NCI-H82 (cell line): Measurements from ENCODE around the gene TRPM7.
"Not testable (repeated sequence)": the region's sequence is repeated elsewhere in the genome, so short reads cannot be mapped to it uniquely, and the experiment has no call there.

ENCODE experiments used
- DNase-seq: peaks from one replicate; lab custom pipeline; 2025; lab: John Stamatoyannopoulos, UW

TRPM7 gene

DNA sequence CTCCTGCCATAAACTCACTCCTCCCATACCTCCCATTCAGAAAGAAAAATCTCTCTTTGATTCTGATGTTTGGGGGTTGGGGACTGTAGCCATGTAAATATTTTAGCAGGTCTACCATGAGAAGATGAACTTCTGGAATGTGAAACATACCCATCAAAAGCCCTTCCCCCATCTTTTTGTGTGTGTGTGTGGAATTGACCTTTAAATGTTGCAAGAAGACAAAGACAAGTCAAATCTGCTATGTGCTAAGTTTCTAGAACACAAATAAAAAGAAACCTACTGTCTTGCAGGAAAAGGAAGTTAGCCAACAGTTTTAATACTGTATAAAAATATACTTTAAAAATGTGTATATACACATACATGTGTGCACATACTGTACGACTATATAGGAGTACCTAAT lies 110.4 kb downstream of the TRPM7 start:
- no peak for DNase-seq

DNA sequence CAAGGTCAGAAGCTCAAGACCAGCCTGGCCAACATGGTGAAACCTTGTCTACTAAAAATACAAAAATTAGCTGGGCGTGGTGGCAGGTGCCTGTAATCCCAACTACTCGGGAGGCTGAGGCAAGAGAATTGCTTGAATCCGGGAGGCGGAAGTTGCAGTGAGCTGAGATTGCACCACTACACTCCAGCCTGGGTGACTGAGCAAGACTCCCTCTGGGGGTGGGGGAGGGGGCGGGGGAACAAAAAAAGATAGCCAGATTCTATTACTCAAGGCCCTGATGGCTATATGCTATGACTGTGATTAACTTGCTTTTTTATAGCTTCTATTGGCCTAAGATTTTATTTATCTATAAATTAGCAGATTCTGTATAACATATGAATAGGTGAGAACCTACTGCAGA lies 112.8 kb downstream of the TRPM7 start:
- not testable (repeated sequence) for DNase-seq

DNA sequence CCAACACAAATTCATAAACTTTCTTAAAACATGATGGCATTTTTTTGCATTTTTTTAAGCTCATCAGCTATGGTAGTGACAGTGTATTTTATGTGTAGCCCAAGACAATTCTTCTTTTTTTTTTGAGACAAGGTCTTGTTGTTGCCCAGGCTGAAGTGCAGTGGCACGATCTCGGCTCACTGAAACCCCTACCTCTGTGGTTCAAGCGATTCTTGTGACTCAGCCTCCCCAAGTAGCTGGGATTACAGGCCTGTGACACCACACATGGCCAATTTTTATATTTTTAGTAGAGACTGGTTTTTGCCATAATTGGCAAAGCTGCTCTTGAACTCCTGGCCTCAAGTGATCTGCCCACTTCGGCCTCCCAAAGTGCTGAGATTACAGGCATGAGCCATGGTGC lies 122.8 kb downstream of the TRPM7 start:
- no peak for DNase-seq

DNA sequence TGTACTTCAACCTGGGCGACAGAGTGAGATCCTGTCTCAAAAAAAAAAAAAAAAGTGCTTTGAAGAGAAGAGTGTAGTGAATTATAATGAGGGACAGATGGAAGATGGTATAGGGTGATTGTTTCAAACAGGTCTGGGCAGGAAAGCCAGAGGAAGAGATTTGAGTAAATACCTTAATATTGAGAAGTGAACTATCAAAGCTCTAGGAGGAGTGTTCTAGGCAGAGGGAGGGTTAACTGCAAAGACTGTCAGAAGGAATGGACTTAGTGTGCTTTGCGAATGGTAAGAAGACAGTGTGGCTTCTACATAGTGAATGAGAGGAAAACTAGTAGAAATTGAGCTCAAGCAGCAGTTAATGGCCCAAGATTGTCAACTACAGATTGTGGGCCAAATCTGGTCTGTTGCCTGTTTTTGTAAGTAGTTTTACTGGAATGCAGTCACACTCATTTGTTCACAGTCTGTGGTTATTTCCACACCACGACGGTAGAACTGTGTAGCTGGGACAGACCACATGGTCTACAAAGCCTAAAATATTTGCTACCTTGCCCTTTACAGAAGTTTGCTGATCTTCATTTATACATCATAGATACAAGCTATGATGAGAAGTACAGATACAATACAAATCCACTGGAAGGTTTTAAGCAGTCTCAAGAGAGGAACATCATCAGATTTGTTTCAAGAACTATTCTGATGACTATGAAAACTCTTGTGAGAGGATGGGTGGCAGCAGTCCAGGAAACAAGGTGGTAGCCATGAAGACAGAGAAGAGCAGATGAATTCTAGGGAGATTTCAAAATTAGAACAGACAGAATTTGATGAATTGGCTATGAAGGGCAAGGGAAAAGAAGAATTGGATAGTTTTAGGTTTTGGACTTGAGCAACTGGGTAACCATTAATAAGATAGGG lies 123.6 kb downstream of the TRPM7 start:
- DNase-seq, result no peak

DNA sequence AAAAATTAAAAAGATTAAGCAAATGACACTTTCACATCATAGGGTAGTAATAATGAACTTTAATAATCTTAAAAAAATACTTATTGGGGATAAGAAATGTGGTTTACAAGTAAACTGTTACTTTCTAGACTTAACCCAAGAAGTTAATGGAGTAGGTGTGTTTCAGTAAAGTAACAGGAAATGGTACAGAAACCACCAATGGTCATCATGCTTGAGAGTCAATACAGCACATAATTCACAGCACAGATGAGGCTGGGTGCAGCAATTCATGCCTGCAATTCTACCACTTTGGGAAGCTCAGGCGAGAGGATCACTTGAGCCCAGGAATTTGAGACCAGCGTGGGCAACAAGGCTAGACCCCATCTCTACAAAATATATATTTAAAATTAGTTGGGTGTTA lies 128.6 kb downstream of the TRPM7 start:
- DNase-seq, result no peak

DNA sequence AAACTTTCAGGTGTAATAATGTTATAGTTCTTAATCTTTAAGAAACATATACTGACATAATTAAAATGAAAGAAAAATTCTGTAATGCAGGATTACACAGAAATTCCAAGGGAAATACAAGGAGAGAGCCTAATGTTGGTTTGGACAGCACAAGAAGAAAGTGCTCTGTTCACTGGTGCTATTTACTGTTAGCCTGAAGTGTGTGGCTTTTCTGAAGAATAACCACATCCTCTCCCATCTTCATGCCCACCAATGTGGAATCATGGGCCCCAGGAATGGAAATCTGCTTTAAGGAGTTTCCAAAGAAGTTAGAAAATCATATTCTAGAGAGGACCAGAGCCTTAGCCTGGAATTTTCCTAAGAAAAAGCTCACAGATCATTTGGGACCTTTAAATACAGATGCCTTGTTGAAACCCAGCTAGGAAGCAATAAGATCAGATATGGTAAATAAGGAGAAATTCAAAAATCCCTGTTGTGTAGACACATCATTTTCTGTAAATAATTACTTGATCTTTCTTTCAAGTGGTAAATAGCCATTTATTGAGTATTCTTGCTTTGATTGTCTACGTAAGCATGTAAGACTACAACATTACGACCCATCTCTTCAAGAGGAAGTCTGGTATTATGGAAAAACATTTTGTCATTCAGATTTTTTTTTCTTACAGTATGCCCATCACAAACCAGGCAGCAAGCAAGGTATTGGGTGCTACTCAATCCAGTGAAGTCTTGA lies 129.8 kb downstream of the TRPM7 start:
- no peak for DNase-seq

DNA sequence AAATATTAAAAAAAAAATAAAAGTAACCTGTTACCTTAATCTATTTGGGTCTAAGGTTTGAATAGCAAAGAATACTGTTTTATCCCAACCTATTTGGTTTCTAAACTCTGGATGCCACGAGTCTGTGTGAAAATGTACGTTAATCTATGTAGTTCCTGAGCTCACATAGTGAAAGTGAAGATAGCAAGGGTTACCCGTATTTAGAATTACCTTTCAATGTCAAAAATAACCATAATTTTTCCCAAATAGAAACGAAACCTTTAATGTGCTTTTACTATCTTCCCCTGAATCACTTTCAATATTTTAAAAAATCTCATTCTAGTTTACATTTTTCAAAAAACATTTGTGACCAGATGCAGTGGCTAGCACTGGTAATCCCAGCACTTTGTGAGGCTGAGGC lies 134.4 kb downstream of the TRPM7 start:
- no peak for DNase-seq

DNA sequence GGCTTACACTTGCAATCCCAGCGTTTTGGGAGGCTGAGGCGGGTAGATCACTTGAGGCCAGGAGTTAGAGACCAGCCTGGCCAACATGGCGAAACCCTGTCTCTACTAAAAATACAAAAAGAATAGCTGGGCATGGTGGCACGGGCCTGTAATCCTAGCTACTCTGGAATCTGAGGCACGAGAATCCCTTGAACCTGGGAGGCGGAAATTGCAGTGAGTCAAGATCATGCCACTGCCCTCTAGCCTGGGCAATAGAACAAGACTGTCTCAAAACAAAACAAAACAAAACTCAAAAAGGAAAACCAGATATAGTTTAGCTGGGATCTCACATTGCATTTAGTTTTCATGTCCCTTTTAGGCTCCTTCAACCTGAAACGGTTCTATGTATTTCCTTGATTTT lies 137.3 kb downstream of the TRPM7 start:
- no peak for DNase-seq

DNA sequence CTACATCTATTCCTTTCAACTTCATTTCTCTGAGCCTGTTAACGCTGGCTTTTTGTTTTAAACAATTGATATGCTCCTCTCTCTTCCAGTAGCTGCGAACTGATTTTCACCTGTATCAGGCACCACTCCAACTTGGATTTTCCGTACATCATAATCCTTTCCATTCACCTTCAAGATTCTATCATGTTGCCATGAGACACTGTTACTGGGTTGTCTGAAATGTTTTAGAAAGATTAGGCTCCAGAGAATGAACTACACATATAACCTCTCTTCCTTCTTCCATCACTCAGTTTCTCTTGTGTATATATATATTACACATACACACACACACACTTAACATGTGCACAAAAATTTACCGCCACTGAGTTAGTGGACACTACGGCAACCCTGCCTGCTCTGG lies 140.0 kb downstream of the TRPM7 start, which contains the start of gene USP50:
Gene USP50 (minus strand): TSS at position 101 of the 400 bp plus-strand sequence. CDS start 141 bp downstream, outside the sequence.
- DNase-seq, result no peak

DNA sequence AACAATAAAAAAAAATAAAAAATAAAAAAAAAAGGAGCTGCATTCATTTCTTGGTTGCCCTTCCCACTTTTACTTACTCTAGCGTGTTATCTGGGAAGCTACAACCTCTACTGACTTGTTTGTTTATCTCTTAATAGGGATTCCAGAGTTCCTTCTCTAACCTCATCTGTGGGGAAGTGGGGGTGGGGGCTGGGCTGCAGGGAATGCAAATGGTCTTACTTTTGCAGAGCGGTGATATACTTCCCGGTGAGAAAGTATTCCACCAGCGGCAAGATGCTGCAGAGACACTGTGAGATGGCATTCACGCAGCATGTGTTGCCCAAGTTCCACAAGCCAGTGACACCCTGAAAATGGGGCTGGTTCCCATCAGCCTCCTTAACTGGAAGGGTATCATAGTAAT lies 142.2 kb downstream of the TRPM7 start:
- DNase-seq, result no peak

DNA sequence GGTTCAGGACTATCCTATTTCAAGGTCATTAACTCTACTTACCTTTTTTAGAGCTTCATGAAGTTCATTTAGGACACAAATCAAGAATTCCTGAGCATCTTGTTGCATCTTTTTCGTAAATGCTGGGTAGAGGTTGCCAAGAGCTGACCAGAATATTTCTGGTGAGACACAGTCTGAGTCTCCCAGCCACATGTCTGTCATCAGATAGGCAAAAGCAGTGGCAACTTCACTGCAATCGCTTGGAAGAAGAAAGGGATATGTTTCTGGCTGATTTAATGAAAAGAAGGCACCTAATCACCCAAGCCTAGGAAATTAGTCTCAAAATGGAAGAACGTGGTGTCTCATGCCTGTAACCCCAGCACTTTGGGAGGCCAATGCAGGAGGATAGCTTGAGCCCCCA lies 143.0 kb downstream of the TRPM7 start:
- no peak for DNase-seq

DNA sequence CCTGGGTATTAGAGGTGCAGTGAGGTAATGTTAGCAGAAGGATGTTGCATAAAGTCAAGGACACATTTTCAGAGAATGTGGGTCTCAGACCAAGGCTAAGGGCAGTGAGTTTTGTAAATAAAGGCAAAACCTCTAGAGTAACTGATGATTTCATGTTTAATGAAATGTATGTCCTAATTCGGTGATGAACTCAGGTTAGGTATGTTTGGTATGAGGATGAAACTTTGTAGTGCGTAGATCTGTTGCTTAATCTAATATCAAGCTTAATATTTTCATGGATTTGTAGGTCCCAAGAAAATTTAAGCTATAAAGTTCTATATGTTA lies 143.7 kb downstream of the TRPM7 start:
- no peak for DNase-seq

DNA sequence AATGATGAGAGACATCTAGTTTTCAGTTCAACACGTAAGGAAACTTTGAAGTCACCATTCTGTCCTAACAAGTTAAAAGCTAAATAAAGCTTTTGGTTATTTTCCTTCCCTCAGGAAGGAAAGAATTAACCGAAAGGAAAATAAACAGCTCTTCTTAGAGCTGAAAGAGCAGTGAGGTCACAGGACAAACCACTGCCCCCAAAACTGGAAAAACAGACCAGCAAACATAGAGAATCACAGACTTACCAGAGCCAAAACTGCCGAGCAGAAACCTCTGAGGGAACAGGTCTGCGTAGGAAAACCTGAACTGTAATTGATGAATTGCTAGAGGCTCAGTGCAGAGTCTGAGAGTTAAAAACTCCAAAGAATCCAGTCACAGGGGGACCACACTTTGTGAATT lies 154.8 kb downstream of the TRPM7 start:
- no peak for DNase-seq

DNA sequence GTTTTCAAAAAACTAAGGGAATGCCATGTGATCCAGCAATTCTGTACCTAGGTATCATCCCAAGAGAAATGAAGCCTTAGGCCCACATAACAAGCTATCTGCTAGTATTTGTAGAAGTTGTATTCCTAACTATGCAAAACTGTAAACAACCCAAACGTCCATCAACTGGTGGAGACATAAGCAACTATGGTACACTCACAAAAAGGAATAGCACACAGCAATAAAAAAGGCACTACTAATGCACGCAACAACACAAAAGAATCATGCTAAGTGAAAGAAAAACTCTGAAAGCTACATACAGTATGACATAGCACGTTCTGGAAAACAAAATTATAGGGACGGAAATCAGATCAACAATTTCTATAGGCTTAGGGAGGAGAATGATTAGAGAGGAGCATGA lies 155.4 kb downstream of the TRPM7 start:
- no peak for DNase-seq

DNA sequence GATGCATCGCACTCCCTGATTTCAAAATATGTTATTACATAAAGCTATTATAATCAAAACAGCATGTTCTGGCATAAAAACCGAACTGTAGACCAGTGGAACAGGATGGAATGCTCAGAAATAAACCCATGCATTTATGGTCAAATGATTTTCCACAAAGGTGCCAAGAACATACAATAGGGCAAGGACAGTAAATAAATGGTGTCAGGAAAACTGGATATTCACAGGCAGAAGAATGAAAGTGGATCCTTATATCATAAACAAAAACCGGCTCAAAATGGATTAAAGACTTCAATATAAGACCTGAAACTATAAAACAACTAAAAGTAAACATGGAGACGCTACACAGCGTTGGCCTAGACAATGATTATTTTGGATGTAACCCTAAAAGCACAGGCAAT lies 162.7 kb downstream of the TRPM7 start:
- DNase-seq, result no peak

DNA sequence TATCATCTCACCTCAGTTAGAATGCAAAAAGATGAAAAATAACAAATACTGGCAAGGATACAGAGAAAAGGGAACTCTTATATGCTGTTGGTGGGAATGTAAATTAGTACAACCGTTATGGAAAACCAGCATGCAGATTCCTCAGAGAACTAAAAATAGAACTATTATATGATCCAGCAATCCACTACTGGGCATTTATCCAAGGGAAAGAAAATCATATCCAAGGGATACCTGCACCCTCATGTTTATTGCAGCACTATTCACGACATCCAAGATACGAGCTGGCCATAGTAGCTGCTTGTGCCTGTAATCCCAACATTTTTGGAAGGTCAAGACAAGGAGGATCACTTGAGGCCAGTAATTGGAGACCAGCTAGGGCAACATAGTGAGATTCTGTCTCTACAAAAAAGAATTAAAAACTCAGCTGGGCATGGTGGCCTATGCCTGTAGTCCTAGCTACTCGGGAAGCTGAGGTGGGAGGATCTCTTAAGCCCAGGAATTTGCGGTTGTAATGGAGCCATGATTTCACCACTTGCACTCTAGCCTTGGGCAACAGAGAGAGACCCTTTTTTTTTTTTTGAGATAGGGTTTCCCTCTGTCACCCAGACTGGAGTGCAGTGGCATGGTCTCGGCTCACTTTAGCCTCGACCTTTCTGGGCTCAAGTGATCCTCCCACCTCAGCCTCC lies 166.7 kb downstream of the TRPM7 start:
- DNase-seq, result no peak

DNA sequence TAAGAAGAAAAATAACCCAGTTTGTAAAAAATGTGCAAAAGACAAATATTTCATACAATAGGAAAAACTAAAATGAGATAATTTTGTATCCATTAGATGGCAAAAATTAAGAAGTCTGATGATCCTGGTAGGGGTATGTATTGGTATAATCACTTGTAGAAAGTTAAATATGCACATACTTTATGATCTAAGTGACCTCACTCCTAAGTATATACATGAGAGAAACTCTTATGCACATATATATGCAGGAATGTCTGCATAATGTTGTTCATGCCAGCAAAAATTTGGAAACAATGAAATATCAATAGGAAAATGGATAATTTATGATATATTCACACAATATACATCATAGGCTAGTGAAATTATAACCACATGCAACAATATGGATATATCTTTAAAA lies 173.6 kb downstream of the TRPM7 start:
- no peak for DNase-seq
